ENCODE data around the gene CISD1.

GRCh38 chr10:58282615-58283014 lies 13.7 kb downstream of the CISD1 start:
- no peak for TF ChIP-seq ZNF425 (CRISPR knock-in tag; conservative IDR thresholded peaks at IDR 0.05)
- no peak for TF ChIP-seq GRHL2 (CRISPR knock-in tag; IDR thresholded peaks at IDR 0.05; ENCODE audit: insufficient replicate concordance, severe bottlenecking)
- no peak for TF ChIP-seq CTCF (IDR thresholded peaks at IDR 0.05)
- TF ChIP-seq MAX (CRISPR knock-in tag; IDR thresholded peaks at IDR 0.05), result no peak
- no peak for TF ChIP-seq CREB1 (CRISPR knock-in tag; IDR thresholded peaks at IDR 0.05)
- TF ChIP-seq TEAD4 (CRISPR knock-in tag; IDR thresholded peaks at IDR 0.05), result no peak
- no peak for TF ChIP-seq MLX (CRISPR knock-in tag; IDR thresholded peaks at IDR 0.05)
- TF ChIP-seq ZNF232 (CRISPR knock-in tag; IDR thresholded peaks at IDR 0.05), result no peak
- TF ChIP-seq ZNF396 (CRISPR knock-in tag; IDR thresholded peaks at IDR 0.05; ENCODE audit: borderline replicate concordance), result no peak
- no peak for TF ChIP-seq USF2 (CRISPR knock-in tag; IDR thresholded peaks at IDR 0.05)
- TF ChIP-seq FOXP4 (CRISPR knock-in tag; IDR thresholded peaks at IDR 0.05), result no peak
- no peak for TF ChIP-seq ZNF532 (CRISPR knock-in tag; IDR thresholded peaks at IDR 0.05; ENCODE audit: borderline replicate concordance)
- TF ChIP-seq E2F4 (CRISPR knock-in tag; IDR thresholded peaks at IDR 0.05; ENCODE audit: borderline replicate concordance, low read depth), result no peak
- no peak for TF ChIP-seq ZBTB21 (CRISPR knock-in tag; IDR thresholded peaks at IDR 0.05; ENCODE audit: borderline replicate concordance)

Data from WTC11 (cell line).